Stomach (tissue), 9 donors: ENCODE measurements around the gene BPIFB3. TPM values are rescaled to one million over a fixed set of nuclear protein-coding genes. Genes with fewer than 3 reads are reported as not detected.
"Not testable (repeated sequence)": the region's sequence is repeated elsewhere in the genome, so short reads cannot be mapped to it uniquely, and the experiment has no call there.

Experiments used
- DNase-seq, 2 donors: peaks; one replicate each; pipeline versions ENCODE4 v3.0.0 to v3.0.0-alpha.2; 2013 to 2019
- H3K27ac ChIP-seq, 5 donors: fragments of 200-600 bp in 4 of 5; sonication (generic) in 4 of 5; one replicate each; pipeline ENCODE4 v1.5.1; 2013 to 2019; ENCODE audit warnings: mild to moderate bottlenecking in 1 of 5, moderate library complexity in 1 of 5
- H3K27me3 ChIP-seq, 3 donors: fragments of 200-600 bp; sonication (generic); one replicate each; pipeline ENCODE4 v1.5.1; 2017 to 2019; ENCODE audit warnings: mixed run types in 1 of 3
- H3K36me3 ChIP-seq, 4 donors: fragments of 200-600 bp; sonication (generic); 1 replicate in 3 of 4; 2 replicates in 1 of 4; pipeline ENCODE4 v1.5.1; 2016 to 2019
- H3K4me1 ChIP-seq, 4 donors: fragments of 200-600 bp; sonication (generic); one replicate each; pipeline ENCODE4 v1.5.1; 2016 to 2019
- H3K4me3 ChIP-seq, 4 donors: fragments of 200-600 bp; sonication (generic) in 3 of 4; one replicate each; pipeline ENCODE4 v1.5.1; 2016 to 2019; ENCODE audit warnings: mild to moderate bottlenecking in 1 of 4
- H3K9me3 ChIP-seq, 4 donors: fragments of 200-600 bp; sonication (generic); one replicate each; pipeline ENCODE4 v1.5.1; 2016 to 2019
- CTCF ChIP-seq, 7 experiments: fragments of 450-650 bp in 4 of 7; fragments of 200-600 bp in 3 of 7; sonication (generic) in 3 of 7; IDR thresholded peaks; one replicate each; pipeline ENCODE4 v1.5.1; 2016 to 2019; ENCODE audit warnings: antibody characterized with exemption in 7 of 7, control low read depth in 2 of 7, mild to moderate bottlenecking in 1 of 7
- EP300 ChIP-seq: sonication (generic); formaldehyde crosslinking; IDR thresholded peaks from one replicate; pipeline ENCODE4 v1.6.1; 2017; ENCODE audit warnings: antibody characterized with exemption
- POLR2A ChIP-seq, 4 donors: fragments of 450-650 bp; IDR thresholded peaks; one replicate each; pipeline ENCODE4 v1.6.1; 2016; ENCODE audit warnings: antibody characterized with exemption in 4 of 4, control low read depth in 2 of 4, mild to moderate bottlenecking in 1 of 4, moderate library complexity in 1 of 4
- POLR2AphosphoS5 ChIP-seq, 3 donors: sonication (generic); formaldehyde crosslinking; IDR thresholded peaks; one replicate each; pipeline ENCODE4 v1.6.1; 2016; ENCODE audit warnings: antibody characterized with exemption in 3 of 3
- WGBS, 5 donors: extraction: QIAGEN DNeasy Blood & Tissue Kit in 3 of 5; methylation state at CpG; one replicate each; pipeline versions ENCODE4 v1.1.5 to v1.1.7; 2013 to 2018; 5-methylcytosine and 5-hydroxymethylcytosine counted together
- intact Hi-C: fragments of 100-400 bp; cut with DNase I; formaldehyde crosslinking; loops from one replicate; pipeline ENCODE4 v1.15.1; 2023; ENCODE audit warnings: low total_unique reads
- polyA plus RNA-seq, 3 donors: library from polyadenylated mRNA; stranded (reverse); fragments of 200-250 nt; gene quantifications; one replicate each; pipeline ENCODE4 v1.2.3, GENCODE V29; 2013
- total RNA-seq, 5 donors: library from RNA; depleted of rRNA; stranded (reverse); fragments of >200 nt; gene quantifications; one replicate each; pipeline versions ENCODE4 v1.1.0 to v1.2.3, GENCODE V29; 2014 to 2016
- donor health status: healthy with polysubstance abuse.
- donor health status: Bipolar disorder and iron deficiency.
- donor health status: healthy.

BPIFB3 gene
- total and polyA plus RNA-seq, 8 donors: not detected

GRCh38 chr20:33043731-33044181 is 9.9 kb upstream of the BPIFB3 start:
- H3K27ac ChIP-seq: no peak overlapping the region
- H3K4me1 ChIP-seq: no peaks in the 10 kb centered on the region
- H3K27me3 ChIP-seq: no peaks in the 10 kb centered on the region
- no peak overlapping the region for H3K4me3 ChIP-seq
- peaks cover 0 to 29% (median 20%) of the 10 kb centered on the region in 4 donors for H3K9me3 ChIP-seq
- no peak for TF ChIP-seq POLR2A (IDR thresholded peaks at IDR 0.05)
- no peak for TF ChIP-seq CTCF (IDR thresholded peaks at IDR 0.05)
- no peak for TF ChIP-seq EP300
- TF ChIP-seq POLR2AphosphoS5 (IDR thresholded peaks at IDR 0.05): no peak
- H3K36me3 ChIP-seq: no peaks in the 10 kb centered on the region
- 16 to 41% (median 20%) methylated on average over 1 of the region's 1 CpG for WGBS, 5 donors
- DNase-seq: no peak
- intact Hi-C loops: no loop called here

DNA sequence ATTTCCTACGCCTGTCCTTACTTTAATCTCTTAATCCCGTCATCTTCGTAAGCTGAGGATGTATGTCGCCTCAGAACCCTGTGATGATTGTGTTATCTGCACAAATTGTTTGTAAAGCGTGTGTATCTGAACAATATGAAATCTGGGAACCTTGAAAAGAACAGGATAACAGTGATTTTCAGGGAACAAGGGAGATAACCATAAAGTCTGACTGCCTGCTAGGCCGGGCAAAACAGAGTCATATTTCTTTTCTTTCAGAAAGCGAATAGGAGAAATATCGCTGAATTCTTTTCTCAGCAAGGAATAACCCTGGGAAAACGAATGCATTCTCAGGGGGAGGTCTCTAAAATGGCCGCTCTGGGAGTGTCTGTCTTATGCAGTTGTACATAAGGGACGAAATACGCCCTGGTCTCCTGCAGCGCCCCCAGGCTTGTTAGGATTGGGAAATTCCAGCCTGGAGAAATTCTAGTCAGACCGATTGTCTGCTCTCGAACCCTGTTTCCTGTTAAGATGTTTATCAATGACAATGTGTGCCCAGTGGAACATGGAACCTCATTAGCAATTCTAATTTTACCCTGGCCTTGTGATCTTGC is 8.5 kb upstream of the BPIFB3 start:
- DNase-seq, H3K27ac ChIP-seq, H3K4me3 ChIP-seq, intact Hi-C loops, H3K27me3 ChIP-seq, H3K36me3 ChIP-seq, H3K4me1 ChIP-seq: not testable (repeated sequence)
- 76 to 87% (median 85%) methylated on average over 15 of the region's 15 CpGs for WGBS, 5 donors
- H3K9me3 ChIP-seq: peaks cover 0 to 29% (median 20%) of the 10 kb centered on the region in 4 donors

DNA sequence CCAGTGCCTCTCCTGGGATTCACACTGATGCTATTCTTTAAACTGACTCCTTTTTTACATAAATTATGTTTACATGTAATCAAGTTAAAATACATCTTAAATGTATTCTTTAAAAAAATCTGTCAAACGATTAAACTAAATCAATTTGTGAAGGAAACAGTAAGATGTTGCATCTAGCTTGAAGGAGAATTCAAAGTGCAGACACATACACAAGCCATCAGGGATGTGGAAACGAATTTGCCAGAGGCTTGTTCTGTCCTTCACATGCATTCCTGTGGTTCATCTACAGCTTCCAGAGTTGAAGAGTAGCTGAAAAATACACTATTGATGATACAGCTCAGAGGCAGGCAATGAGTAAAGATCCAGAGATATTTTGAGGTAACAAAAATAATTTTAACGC is 7.3 kb upstream of the BPIFB3 start:
- H3K4me3 ChIP-seq: no peak overlapping the region
- DNase-seq: no peak
- intact Hi-C loops: no loop called here
- no peaks in the 10 kb centered on the region for H3K27me3 ChIP-seq
- H3K36me3 ChIP-seq: no peaks in the 10 kb centered on the region
- H3K4me1 ChIP-seq: no peaks in the 10 kb centered on the region
- H3K9me3 ChIP-seq: peaks cover 0 to 29% (median 20%) of the 10 kb centered on the region in 4 donors
- H3K27ac ChIP-seq: no peak overlapping the region
- WGBS, 5 donors: 65 to 83% (median 76%) methylated on average over 3 of the region's 3 CpGs
- TF ChIP-seq EP300 (no peak), CTCF (IDR thresholded peaks at IDR 0.05) (no peak), POLR2AphosphoS5 (IDR thresholded peaks at IDR 0.05) (no peak), POLR2A (IDR thresholded peaks at IDR 0.05) (no peak)

- Histone ChIP-seq H3K4me1 (no peaks in the 10 kb centered on the region), H3K9me3 (peaks cover 0 to 3% (median 3%) of the 10 kb centered on the region in 4 donors), H3K27me3 (peaks cover 0 to 18% (median 0%) of the 10 kb centered on the region in 3 donors), H3K4me3 (no peak overlapping the region), H3K36me3 (no peaks in the 10 kb centered on the region), H3K27ac (no peak overlapping the region)
- 49 to 79% (median 66%) methylated on average over 4 of the region's 4 CpGs for WGBS, 5 donors
- intact Hi-C loops: no loop called here
- DNase-seq: no peak
- TF ChIP-seq EP300: no peak
- no peak for TF ChIP-seq POLR2A (IDR thresholded peaks at IDR 0.05)
- no peak for TF ChIP-seq POLR2AphosphoS5 (IDR thresholded peaks at IDR 0.05)
- no peak for TF ChIP-seq CTCF (IDR thresholded peaks at IDR 0.05)
Measured at GRCh38 chr20:33051333-33051732, 2.4 kb upstream of the BPIFB3 start.

DNA sequence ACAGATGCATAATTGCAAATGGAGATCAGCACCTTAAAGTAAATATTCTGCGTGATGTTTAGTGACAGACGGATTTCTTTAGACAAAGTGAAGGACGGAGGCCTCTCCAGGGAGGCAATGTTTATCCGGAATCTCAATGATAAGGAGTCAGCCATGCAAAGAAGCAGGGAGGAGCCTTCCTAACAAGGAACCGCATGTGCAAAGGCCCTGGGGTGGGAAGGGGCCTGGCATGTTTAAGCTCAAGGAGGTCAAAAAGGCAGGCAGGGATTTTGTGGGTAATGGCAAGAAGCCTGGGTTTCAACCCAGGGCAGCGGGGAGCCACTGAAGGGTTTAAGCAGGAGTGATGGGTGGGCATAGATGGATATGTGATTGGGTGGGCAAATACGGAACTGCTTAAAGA is 678 bp downstream of the BPIFB3 start:
- intact Hi-C loops: no loop called here
- peaks cover 0 to 18% (median 0%) of the 10 kb centered on the region in 3 donors for H3K27me3 ChIP-seq

More for the DNA sequence above, 678 bp downstream of the BPIFB3 start:
- 61 to 74% (median 64%) methylated on average over 7 of the region's 7 CpGs for WGBS, 5 donors
- no peaks in the 10 kb centered on the region for H3K4me1 ChIP-seq
- no peaks in the 10 kb centered on the region for H3K36me3 ChIP-seq
- TF ChIP-seq POLR2AphosphoS5 (IDR thresholded peaks at IDR 0.05) (no peak), CTCF (IDR thresholded peaks at IDR 0.05) (no peak), POLR2A (IDR thresholded peaks at IDR 0.05) (no peak), EP300 (no peak)
- H3K27ac ChIP-seq: no peak overlapping the region
- H3K4me3 ChIP-seq: no peak overlapping the region
- H3K9me3 ChIP-seq: no peaks in the 10 kb centered on the region
- DNase-seq: no peak
